K562 (cell line): ENCODE results near the gene NUDT14. TPM values are rescaled to one million over a fixed set of nuclear protein-coding genes. Genes with fewer than 3 reads are reported as not detected.

Experiments
- ATAC-seq: fragments of 200-7000 bp; cut with Tn5 transposase; 3 replicates; pipeline ENCODE4 v1.9.1; 2020; ENCODE audit warnings: moderate library complexity
- BruUV-seq: library from RNA; stranded (reverse); fragments of 400-500 nt; replicated peaks from 2 replicates; lab custom pipeline; 2021; lab: Mats Ljungman, UMichigan
- CTCF ChIA-PET: fragments of 300-600 bp; formaldehyde crosslinking; extraction: SDS; loops from one replicate; lab custom pipeline; 2021; ENCODE audit warnings: low intra/inter-chr PET ratio; lab: Yijun Ruan, JAX
- POLR2A ChIA-PET: fragments of 300-600, 350-650 bp; sonication (Branson Sonifier 250); formaldehyde crosslinking; extraction: SDS; loops from one replicate; lab custom pipeline; 2021; ENCODE audit warnings: antibody characterized with exemption, inconsistent platforms; lab: Yijun Ruan, JAX
- DNase-seq, 4 experiments: peaks; one replicate each; pipeline versions ENCODE4 v3.0.0 to v3.0.0-alpha.2; 2011 to 2018; ENCODE audit warnings: low spot score in 3 of 4, mixed read lengths in 3 of 4; ENCODE audit errors: extremely low read depth in 1 of 4
- FAIRE-seq: peaks from 2 replicates; lab custom pipeline; 2011; peaks lifted over from hg19 to GRCh38; lab: Jason Lieb, UNC
- H2AFZ ChIP-seq: 2 replicates; pipeline ENCODE4 v1.6.0; 2011; ENCODE audit warnings: low read depth, low read length, control low read depth, inconsistent platforms
- H3K27ac ChIP-seq: fragments of 200-600 bp; 3 replicates; pipeline ENCODE4 v1.8.0; 2011; ENCODE audit warnings: low read depth, mild to moderate bottlenecking, control low read depth, inconsistent platforms, low read length, moderate library complexity, mixed read lengths; ENCODE audit errors: extremely low read depth
- H3K27me3 ChIP-seq, 2 experiments: fragments of 300-600 bp in 1 of 2; 2 replicates in 1 of 2; 3 replicates in 1 of 2; pipeline versions ENCODE4 v1.6.0 to v1.8.0; 2011; ENCODE audit warnings: inconsistent platforms in 2 of 2, low read length in 2 of 2, mild to moderate bottlenecking in 1 of 2, mixed read lengths in 1 of 2, moderate library complexity in 1 of 2; ENCODE audit not compliant: control insufficient read depth in 2 of 2, insufficient read depth in 2 of 2
- H3K36me3 ChIP-seq: fragments of 300-600 bp; 3 replicates; pipeline ENCODE4 v1.8.0; 2011; ENCODE audit warnings: mild to moderate bottlenecking, low read length, inconsistent platforms; ENCODE audit not compliant: control insufficient read depth, insufficient read depth
- H3K4me1 ChIP-seq, 2 experiments: fragments of 200-600 bp in 1 of 2; replicated peaks in 1 of 2; 2 replicates in 1 of 2; 3 replicates in 1 of 2; pipeline versions ENCODE4 v1.5.1 to v1.8.0; 2011; ENCODE audit warnings: inconsistent platforms in 2 of 2, low read length in 2 of 2, mild to moderate bottlenecking in 1 of 2, mixed read lengths in 1 of 2, moderate library complexity in 1 of 2; ENCODE audit not compliant: control insufficient read depth in 2 of 2, insufficient read depth in 2 of 2
- H3K4me2 ChIP-seq: 2 replicates; pipeline ENCODE4 v1.6.1; 2011; ENCODE audit warnings: low read length, control low read depth, inconsistent platforms, mixed read lengths; ENCODE audit not compliant: insufficient read depth
- H3K4me3 ChIP-seq: fragments of 200-600 bp; sonication (generic), shearing (Covaris generic); 2 replicates; pipeline ENCODE4 v1.5.1; 2016; ENCODE audit warnings: control low read depth, inconsistent platforms
- H3K79me2 ChIP-seq: fragments of 200-600 bp; 3 replicates; pipeline ENCODE4 v1.8.0; 2011; ENCODE audit warnings: low read length, inconsistent platforms; ENCODE audit not compliant: control insufficient read depth, insufficient read depth
- H3K9ac ChIP-seq, 2 experiments: 2 replicates each; pipeline versions ENCODE4 v1.6.0 to v1.6.1; 2011; ENCODE audit warnings: low read depth in 2 of 2, low read length in 2 of 2, control low read depth in 1 of 2, inconsistent platforms in 1 of 2, mild to moderate bottlenecking in 1 of 2, mixed read lengths in 1 of 2; ENCODE audit not compliant: insufficient read depth in 1 of 2
- H3K9me1 ChIP-seq: one replicate; pipeline ENCODE4 v1.6.0; 2011; ENCODE audit warnings: inconsistent platforms, mild to moderate bottlenecking, low read length, moderate library complexity; ENCODE audit not compliant: control insufficient read depth, insufficient read depth
- H3K9me3 ChIP-seq: replicated peaks from 2 replicates; pipeline ENCODE4 v1.5.1; 2011; ENCODE audit warnings: low read depth, low read length, inconsistent platforms; ENCODE audit not compliant: control insufficient read depth, insufficient read depth
- H4K20me1 ChIP-seq: replicated peaks from 2 replicates; pipeline ENCODE4 v1.6.1; 2011; ENCODE audit warnings: low read length, inconsistent platforms, mixed read lengths; ENCODE audit not compliant: control insufficient read depth, insufficient read depth
- BCOR ChIP-seq: fragments of 450-650 bp; IDR thresholded peaks from 2 replicates; pipeline ENCODE4 v1.6.1; 2016
- POLR2G ChIP-seq: fragments of 200-400 bp; formaldehyde crosslinking; IDR thresholded peaks from 2 replicates; pipeline ENCODE4 v1.6.1; 2017; ENCODE audit warnings: low read depth, mild to moderate bottlenecking, antibody characterized with exemption, low read length, moderate library complexity
- RBM25 ChIP-seq: fragments of 200-400 bp; formaldehyde crosslinking; IDR thresholded peaks from 2 replicates; pipeline ENCODE4 v1.6.1; 2018; ENCODE audit warnings: low read length, low read depth, moderate library complexity; ENCODE audit not compliant: severe bottlenecking
- TRIM28 ChIP-seq: fragments of 450-650 bp; IDR thresholded peaks from 2 replicates; pipeline ENCODE4 v1.6.1; 2017
- ZBTB26 ChIP-seq: fragments of 450-650 bp; formaldehyde crosslinking; IDR thresholded peaks from 2 replicates; pipeline ENCODE4 v1.4.0; 2022; ENCODE audit warnings: missing genetic modification characterization
- ZFP30 ChIP-seq: fragments of 250-450 bp; sonication (Bioruptor Pico); IDR thresholded peaks from 2 replicates; pipeline ENCODE4 v1.8.0; 2022; ENCODE audit warnings: moderate library complexity, mild to moderate bottlenecking, inconsistent platforms, borderline replicate concordance
- ZNF224 ChIP-seq: sonication (generic); formaldehyde crosslinking; IDR thresholded peaks from 2 replicates; pipeline ENCODE4 v1.8.0; 2022; ENCODE audit warnings: mild to moderate bottlenecking, missing genetic modification reagents
- ZNF318 ChIP-seq, 2 experiments: fragments of 450-650 bp; IDR thresholded peaks; 2 replicates each; pipeline ENCODE4 v1.6.1; 2016; ENCODE audit warnings: mild to moderate bottlenecking in 2 of 2, borderline replicate concordance in 1 of 2, low read depth in 1 of 2, moderate library complexity in 1 of 2
- WGBS: fragments of 100-300 bp; shearing (Covaris generic); methylation state at CpG from one replicate; pipeline ENCODE4 v1.1.6; 2016; ENCODE audit warnings: low coverage, mixed read lengths; ENCODE audit not compliant: insufficient coverage; ENCODE audit errors: missing lambda C conversion rate; 5-methylcytosine and 5-hydroxymethylcytosine counted together
- in situ Hi-C: fragments of 300-500 bp; cut with MboI; formaldehyde crosslinking; loops from 4 replicates; pipeline ENCODE4 v1.15.0; 2018; ENCODE audit warnings: inconsistent platforms, mixed read lengths
- intact Hi-C: fragments of 100-400 bp; cut with micrococcal nuclease; formaldehyde crosslinking; loops from 2 replicates; pipeline ENCODE4 v1.14.2; 2022
- polyA plus RNA-seq, 8 experiments: library from polyadenylated mRNA; depleted of rRNA in 4 of 8; stranded (reverse) in 5 of 8; unstranded in 3 of 8; fragments of >200 nt; fragmentation: Nextera tagmentation in 2 of 8; fragmentation: Illumina TruSeq in 1 of 8; extraction: Ambion mirVana in 2 of 8; extraction: Trizol in 1 of 8; gene quantifications; 2 replicates each; pipeline versions ENCODE4 v1.2.1 to v1.2.3, GENCODE V29; 2011 to 2014; ENCODE audit warnings: inconsistent platforms in 1 of 8, missing spikeins in 1 of 8
- total RNA-seq, 7 experiments: library from RNA; depleted of rRNA in 6 of 7; stranded (reverse); fragments of >200 nt in 6 of 7; fragmentation: Illumina TruSeq in 2 of 7; extraction: Trizol in 2 of 7; gene quantifications; 2 replicates each; pipeline versions ENCODE4 v1.2.1 to v1.2.3, GENCODE V29; 2011 to 2021; ENCODE audit warnings: low replicate concordance in 1 of 7

NUDT14 gene
- total and polyA plus RNA-seq, 9 of the 15 experiments (the other 6 are each of a cell fraction or from before 2014, with no cell fraction given), result 0.14 to 16.3 (median 8.2) TPM

- TF ChIP-seq ZNF224, result no peak
These were observed 40.5 kb downstream of the NUDT14 start (continued) for GRCh38 chr14:105140581-105140980.

- H3K4me2 ChIP-seq, result no peak overlapping the region
- ATAC-seq, result no peak
- peaks cover 0 to 25% of the 10 kb centered on the region in 2 experiments; a peak in 2 of 5 replicates for H3K4me1 ChIP-seq
- no peak for FAIRE-seq
- no peak for DNase-seq
- TF ChIP-seq BCOR, result peak; percentile 31; the same call in 1 of the 2 replicates
- 0 out of 2 replicates have a peak, but pooled peaks have one; percentile 5 for TF ChIP-seq POLR2G
- no peak for TF ChIP-seq ZBTB26
- TF ChIP-seq RBM25, result peak; percentile 42
- TF ChIP-seq TRIM28, result 0 out of 2 replicates have a peak, but pooled peaks have one; percentile 63
- peak; percentile 80; the same call in 1 of the 2 replicates for TF ChIP-seq ZFP30 (CRISPR knock-in tag)
- no peak for TF ChIP-seq ZNF318 (IDR thresholded peaks at IDR 0.05; ENCODE audit: borderline replicate concordance in 1 of 2, low read depth in 1 of 2)
- H3K27me3 ChIP-seq, result peaks cover 0 to under 1% of the 10 kb centered on the region in 2 experiments; a peak in 1 of 5 replicates
- intact Hi-C loops (no loop called here), in situ Hi-C loops (no loop called here)
- no peaks in the 10 kb centered on the region for H3K9me1 ChIP-seq
- POLR2A ChIA-PET, result interaction anchor here (1.2 kb wide), 1 partner anchor 14 kb away, joined by 3 read pairs; no protein-coding TSS in a partner anchor
- no peaks in the 10 kb centered on the region for H3K79me2 ChIP-seq
- H4K20me1 ChIP-seq, result no peaks in the 10 kb centered on the region
- BruUV-seq, result no TSS peak
- H3K27ac ChIP-seq, result no peak overlapping the region
- WGBS, result 83% methylated on average over 3 of the region's 5 CpGs
- no peak overlapping the region for H3K4me3 ChIP-seq
- H3K9ac ChIP-seq, result no peak overlapping the region
- CTCF ChIA-PET, result no interaction called here
- H3K9me3 ChIP-seq, result no peaks in the 10 kb centered on the region
- no peak overlapping the region for H2AFZ ChIP-seq
- peaks cover 29% of the 10 kb centered on the region; the same call in 1 of the 3 replicates for H3K36me3 ChIP-seq
These were observed 41.3 kb downstream of the NUDT14 start for GRCh38 chr14:105139831-105140239.
